HG03025 (cell line): ENCODE measurements around the gene BCL11B.

Source experiments
- ATAC-seq: cut with Tn5 transposase; IDR thresholded peaks from one replicate; pipeline ENCODE4 v1.9.1; 2021; ENCODE audit warnings: mild to moderate bottlenecking, moderate library complexity; ENCODE audit not compliant: unreplicated experiment, low FRiP score

Gene BCL11B

DNA sequence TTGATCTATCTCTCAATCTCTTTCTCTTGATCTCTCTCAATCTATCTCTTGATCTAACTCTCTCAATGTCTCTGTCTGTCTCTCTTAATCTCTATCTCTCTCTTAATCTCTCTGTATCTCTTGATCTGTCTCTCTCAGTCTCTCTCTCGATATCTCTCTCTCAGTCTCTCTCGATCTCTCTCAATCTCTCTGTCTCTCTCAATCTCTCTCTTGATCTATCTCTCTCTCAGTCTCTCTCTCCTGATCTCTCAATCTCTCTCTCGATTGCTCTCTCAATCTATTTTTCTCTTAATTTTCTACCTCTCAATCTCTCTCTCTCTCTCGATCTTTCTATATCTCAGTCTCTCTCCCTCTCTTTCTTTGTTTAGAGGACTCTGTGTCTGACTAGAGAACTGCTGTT, 126.7 kb downstream of the BCL11B start:
- no peak for ATAC-seq

DNA sequence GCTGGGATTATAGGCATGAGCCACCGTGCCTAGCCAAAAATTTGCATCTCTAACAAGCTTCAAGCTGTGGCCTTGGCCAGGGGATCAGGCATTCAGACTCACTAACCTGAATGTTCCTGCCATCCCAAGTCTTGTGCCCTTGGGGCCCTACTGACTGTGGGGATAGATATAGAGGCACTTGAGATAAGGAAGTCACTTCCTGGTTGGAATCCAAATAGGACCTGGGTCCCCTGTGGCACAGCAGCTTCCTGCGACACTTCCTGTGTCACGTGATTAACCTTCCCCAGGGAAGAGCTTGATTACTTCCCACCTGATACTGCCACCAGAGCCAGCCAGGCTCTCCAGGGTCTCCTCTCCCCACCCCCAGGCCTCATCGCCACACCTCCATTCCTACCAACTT, 128.2 kb downstream of the BCL11B start:
- ATAC-seq = no peak

DNA sequence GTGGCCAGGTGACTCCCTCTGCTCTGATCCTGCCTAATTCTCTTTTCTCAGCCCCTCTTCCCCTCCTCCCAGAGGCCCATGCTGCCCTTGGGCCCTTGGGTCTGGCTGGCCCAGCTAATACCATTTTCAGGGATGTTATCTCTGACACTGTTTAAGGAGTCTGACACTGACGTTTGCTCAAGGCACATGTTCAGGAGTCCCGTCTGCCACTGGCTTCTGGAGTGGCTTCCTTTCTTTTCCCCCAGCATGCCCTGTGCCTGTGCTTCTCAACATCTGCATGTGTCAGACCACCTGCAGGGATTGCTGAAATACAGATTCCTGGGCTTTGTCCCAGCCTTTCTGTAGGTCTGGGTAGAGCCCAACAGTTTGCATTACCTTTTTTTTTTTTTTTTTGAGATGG, 128.9 kb downstream of the BCL11B start:
- no peak for ATAC-seq

DNA sequence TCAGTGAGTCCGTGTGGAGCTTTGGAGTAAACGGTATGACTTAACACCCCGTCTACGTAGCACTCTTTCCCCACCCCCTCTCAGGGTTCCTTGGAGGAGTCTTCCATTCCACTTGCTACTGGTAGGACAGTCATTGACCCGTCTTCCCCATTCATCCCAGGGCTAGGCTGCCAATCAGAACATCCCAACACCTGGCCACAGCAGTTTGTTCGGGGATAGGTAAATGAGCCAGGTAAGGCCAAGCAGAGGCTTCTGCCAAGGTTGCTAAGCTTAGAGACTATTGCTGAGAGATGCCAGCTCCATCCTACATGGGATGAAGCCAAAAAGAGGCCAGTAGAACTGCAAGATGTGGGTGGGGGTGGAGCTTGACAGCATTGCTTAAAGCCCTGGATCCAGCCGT, 130.8 kb downstream of the BCL11B start:
- no peak for ATAC-seq

DNA sequence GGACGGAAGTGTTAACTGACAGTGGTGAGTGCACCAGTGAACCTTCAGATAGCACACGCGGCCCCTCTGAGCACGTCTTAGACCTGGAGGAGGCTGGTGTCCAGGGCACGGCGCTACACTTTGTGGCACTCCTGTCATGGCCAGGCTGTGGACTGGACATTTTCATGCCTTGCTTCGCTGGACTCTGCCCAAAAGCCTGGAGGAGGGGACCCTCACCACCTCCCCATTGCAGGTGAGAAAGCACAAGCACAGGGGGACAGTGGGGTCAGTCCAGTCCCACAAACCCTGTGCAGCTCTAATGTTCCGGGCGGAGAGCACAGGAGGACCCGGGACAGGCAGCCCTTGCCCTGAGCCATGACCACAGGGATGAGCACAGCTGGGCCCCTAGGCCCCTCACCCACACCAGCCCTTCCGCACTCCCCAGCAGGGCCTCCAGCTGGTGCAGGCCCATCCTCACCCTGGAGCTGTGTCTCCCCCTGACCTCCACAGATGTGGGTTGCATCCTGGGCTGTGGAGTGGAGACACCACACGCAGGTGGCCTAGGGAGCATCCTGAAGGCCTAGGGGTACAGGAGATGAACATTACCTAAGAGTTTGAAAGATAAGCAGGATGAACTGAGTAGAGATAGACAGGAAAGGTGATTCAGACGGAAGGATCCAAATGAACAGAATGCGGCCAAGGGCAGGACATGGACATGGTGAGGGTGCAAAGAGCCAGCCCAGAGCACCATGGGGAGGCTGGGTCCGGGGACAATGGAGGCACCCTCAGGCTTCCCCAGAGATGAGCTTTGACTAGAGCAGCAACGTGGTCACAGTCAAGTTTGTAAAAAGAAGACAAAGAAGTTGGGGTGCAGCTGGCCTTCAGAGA, 132.8 kb downstream of the BCL11B start:
- ATAC-seq = no peak

DNA sequence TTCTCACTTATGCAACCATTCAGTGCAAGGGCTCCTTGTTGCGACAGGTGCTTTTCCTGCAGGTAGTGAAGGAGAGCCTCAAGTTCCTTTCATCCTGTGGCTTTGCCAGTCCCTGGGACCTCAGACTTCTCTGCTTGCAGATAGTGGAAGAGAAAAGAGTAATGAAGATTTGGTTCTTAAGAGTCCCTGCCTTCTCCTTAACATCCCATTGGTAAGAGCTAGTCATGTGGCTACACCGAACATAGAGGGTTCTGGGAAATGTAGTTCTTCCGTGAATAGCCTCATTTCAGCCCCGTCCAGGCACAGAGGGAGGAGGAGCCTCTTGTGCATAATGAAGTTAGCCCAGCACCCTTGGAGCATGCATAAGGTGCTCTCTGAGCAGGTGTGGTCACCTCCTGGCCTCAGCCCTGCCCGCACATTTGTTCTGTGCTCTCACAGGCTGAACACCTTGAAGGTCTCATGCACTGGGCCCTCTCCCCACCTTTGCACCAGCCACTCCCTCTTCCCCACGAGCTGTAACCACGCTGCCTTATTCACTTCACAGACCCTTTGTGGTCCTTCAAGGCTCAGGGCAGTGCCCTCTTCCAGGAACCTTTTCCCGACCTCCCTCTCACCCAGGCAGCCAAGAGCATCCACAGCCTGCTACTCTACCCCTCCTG, 134.0 kb downstream of the BCL11B start:
- ATAC-seq = no peak

DNA sequence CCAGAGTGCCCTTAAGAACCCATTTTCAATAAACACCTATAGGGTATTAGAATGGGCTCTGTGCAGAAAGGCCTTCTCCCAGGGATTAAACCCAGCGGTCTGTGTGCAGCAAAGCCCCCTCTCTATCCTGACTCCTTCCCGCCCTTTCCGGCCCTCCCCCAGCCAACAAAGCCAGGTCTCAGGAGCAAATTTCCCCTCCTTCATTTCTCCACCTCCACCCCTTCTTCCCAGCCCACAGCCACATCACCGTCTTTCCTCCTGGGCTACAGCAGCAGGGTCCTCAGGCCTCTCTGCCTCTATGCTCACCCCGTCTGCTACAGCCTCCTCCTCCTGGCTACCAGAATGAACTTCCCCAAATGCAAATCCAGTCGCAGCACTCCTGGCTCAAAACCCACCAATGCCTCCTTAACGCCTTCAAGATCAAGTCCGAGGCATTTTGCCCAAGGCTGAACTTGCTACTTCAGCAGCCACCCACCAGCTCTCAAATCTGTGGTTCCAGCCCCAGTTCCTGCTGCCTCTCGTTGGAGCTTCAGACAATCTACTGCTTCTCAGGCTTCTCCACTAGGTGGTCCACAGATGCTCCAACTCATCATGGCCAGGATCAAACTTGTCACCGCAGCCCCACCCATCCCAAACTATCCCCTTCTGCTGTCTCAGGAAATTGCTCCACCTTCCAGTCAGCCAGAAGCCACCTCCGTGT, 134.8 kb downstream of the BCL11B start:
- no peak for ATAC-seq

DNA sequence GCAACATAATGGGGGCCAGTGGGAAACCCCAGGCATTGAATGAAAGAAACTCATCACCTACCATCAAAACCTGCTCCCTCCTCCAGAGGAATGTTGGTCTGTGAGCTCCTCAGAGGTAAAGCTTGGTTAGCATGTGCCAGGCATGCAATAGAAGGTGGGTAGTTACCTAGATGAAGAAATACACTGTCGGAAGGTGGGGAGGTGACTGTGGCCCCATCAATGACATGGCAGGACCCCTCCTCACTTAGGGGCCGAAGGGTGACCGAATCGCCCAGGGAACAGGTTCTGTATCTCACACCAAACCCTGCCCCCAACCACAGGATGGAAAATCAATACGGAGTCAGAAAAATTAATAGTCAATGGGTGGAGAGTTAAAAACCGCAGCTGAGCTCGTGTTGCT, 135.6 kb downstream of the BCL11B start:
- ATAC-seq = no peak

DNA sequence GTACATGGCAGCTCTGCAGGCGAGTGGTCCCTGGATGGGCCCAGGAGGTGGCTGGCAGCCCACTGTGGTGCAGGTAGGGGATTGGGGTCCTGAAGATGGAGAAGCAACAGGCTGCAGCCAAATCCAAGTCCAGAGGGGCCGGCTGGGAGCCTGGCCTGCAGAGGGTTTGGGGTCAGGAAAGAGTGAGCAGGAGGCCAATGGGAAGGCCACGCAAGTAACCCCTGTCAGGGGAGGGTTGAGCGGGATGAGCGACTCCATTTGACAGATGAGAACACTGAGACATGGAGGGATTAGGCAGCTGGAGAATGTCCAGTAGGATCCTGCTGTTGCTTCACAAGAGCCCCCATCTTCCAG, 136.0 kb downstream of the BCL11B start:
- no peak for ATAC-seq

DNA sequence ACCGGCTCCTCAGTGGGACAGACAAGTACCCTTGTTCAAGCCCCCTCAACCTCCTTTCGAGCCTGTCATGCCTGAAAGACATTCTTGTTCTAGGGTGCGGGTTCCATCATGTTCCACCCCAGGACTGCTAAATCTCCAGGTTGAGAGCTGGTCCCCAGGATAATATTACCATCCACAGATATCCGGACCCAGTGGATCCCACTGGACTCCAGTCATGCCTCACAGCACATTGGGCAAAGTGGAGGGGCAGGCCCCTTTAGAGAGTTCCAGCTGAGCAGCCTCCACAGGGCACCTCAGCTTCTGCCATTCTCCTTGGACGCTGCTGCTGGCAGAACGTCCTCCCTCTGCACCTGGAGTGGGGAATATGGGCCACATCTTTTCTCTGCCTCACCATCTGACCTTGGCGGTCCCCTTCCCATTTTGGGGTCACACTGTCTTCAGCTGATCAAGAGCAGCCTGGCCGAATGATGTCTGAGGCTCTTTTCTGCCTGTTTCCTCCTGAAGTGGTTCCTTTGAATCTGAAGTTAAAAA, 137.4 kb downstream of the BCL11B start:
- ATAC-seq = no peak

DNA sequence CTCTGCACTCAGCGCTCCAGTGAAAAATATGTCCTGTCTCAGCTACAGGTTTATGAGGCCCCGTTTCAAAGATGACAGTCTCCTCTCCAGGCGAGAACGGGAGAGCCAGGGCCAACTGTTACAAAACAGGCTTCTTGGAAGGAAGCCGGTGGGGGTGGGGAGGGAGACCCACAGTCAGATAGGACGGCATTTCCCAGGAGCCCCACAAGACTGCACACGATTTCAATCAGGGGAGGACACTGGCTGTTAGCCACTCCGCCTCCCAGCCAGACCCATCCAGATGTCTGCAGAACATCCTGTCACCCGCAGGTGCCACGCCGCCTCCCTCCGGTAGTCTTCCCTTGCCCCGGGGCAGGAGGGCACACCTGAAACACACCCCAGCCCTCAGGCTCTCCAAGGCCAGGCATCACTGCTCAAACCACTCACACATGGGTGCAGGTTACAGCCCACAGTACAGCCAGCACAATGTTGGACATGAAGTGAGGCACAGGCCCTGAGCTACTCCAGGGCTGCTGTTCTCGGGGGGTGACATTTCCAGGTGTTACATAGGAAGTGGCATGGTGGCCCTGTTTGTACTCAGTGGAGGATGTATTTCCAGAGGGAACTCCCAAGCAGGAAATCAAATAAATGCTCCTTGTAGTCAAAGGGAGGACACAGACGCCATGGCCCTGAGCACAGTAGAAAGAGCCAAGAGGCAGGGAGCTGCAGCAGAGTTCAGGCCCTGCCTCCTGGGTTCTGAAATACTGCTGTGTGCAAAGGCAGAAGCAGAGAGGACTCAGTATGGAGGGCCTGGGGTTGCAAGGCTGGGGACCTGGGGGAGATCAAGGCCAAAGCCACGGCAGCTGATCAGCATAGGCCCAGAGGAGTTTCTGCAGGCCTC, 138.1 kb downstream of the BCL11B start:
- ATAC-seq = no peak

DNA sequence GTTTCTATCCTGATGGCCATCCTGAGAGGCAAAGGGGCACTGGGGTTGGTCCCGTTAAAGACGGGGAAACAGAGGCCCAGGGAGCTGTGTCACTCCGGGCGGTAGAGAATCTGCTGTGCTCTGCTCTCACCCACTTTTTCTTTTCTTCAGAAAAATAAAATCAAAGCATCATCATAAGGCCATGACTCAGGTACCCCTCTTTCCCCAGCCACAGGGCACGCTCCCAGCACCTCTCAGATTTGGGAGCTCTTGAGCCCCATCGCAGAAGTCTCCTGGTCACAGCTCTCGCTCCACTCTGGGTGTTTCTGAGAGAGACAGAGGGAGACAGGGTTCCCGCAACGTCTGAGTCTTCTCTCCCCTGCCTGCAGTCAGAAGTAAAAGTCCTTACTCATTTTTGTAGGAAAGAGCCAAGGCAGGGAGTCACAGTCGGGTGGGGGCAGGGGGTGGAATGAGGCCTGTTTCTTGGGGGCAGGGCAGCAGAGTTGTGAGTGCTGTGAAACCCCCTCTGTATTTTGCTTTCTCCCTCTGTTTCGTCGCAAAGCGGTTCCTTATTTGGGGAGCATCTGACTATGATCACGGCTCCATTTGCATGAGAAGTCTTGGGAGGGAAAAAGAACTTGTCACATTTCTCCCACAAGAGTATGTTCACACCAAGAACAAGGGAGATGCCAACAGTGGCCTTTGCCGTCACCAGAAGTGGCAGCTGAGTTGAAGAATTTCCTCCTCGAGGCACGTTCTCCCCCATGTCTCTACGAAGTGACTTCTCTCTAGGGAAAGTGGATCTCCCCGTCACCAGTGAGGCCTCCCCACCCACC, 139.0 kb downstream of the BCL11B start:
- ATAC-seq = no peak

DNA sequence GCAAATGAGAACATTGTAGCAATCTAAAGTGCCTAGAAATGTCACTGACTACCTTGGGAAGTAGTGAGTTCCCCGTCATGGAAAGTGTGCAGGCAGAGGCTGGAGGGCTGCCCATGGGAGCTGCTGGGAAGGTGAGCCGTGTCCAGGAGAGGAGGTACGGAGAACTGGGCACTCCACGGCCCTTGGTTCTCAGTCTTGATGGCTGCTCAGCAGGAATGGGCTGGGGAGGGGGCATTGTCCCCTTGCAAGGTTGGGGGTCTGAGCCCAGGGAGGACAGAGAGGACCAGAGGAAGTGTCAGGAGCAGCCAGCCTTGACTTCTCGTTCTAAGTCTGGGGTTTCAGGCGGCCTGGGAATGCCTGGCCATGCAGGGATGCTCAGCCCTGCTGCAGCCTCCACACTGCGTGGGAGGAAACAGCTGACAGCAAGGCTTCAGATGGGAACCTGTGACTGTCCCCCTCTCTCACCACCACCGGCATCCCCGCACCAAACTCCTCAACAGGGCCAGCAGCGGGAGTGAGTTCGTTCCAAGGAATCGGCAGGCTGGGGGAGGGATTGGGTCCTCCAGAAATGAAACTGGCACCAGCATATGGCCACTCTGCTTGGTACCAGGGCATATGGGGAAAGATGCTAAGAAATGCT, 140.2 kb downstream of the BCL11B start:
- ATAC-seq = no peak

DNA sequence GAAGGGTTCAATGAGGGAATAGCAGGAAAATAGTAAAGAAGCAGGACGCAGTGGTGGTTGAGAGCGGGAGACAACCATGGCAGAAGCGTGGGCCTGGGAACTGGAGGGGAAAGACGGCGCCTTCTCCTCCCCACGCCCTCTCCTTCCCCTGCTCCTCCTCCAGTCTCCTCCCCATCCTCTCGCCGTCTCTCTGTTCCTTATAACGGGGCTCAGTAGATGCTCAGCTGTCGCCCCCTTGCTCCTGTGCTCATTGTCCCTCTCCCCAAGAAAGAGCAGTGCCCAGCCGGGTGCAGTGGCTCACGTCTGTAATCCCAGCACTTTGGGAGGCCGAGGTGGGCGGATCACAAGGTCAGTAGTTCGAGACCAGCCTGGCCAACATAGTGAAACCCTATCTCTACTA, 142.0 kb downstream of the BCL11B start:
- ATAC-seq = no peak

DNA sequence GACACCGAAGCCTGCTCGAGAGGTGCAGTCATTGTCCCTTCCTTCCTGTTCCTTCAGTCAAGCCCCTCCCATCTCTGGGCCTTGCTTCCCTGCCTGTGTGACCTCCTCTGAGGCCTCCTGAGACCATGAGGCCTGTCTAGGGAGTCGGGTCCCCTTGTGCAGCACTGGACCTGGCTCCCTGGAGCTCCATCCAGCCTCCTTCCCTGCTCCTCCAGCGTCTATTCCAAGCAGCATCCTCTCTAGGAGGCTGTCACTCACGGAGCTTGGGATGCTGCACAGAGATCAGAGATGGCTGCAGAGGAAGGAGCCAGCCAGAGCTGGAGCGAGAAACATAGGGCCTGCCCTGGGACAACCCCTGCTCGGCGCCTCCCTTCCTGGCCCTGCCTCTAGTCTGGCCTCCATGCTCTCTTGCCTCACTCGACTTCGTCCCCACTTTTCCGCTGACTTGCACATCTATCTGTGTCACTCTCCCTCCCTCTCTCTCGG, 142.7 kb downstream of the BCL11B start:
- no peak for ATAC-seq

DNA sequence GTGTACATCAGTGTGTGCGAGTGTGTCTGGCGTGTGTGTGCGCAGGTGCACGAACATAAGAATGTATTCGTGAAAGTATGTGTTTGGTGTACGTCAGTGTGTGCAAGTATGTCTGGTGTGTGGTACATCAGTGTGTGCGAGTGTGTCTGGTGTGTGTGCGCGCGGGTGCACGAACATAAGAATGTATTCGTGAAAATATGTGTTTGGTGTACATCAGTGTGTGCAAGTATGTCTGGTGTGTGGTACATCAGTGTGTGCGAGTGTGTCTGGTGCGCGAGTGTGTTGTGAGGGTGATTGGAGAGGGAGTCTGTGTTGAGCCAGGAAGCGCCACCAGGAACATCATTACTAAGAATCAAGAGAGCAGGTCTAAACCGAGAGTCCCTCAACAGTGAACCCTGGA, 143.8 kb downstream of the BCL11B start:
- no peak for ATAC-seq

DNA sequence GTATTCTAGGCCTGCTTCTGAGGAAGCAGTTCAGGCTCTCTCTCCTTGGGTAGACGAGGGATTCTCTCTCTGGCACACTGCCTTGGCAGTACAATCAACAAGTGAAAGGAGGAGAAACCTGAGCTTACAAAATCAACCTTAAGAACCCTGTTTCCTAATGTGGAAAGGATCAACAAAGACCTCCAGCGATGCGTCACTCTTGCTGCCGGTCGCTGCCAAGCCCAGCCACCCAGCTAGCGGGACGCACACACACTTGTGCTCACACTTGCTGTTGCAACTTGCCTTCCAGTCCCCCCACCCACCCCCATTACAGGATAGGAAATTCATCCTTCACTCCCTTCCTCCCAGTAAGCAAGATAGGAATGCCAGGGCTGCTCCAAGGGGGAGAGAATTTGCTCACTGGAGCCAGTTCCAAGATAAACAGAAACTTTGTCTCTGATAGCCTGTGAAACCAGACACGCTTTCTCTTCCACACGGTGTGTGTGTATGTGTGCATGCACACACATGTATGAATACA, 144.3 kb downstream of the BCL11B start:
- no peak for ATAC-seq

DNA sequence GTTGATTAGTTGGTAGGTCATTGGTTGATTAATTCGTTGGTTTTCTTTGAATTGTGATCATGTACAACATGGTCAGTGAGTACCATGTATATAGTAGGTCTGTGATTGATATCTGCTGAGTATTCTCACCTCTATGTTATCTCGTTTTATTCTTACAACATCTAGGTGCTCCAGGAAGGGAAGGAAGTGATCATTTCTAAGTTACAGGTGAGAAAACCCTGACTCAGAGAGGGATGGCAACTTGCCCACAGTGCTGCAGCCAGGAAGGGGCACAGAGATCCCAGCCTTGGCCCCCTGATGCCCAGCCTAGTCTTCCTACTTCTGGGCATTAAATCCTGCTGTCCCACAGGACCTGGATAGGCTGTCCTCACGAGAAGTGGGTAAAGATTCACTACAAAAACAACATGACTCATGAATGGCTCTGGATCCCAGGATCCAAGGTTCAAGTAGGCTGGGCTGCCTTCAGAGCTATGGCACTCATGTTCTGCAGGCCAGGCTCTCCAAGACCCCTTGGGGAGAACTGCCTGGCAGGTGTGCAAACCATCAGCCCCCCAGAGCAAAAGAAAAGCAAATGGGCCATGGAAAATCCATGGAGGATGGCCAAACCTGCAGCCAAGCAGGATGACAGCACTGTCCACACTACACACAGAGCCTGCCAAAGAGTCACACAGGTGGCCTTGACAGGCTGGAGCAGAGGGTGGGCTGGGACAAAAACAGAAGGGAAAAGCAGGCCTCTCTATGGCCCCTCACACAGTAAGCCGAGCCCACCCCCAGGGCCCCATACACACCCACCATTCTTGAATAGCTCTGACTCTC, 146.2 kb downstream of the BCL11B start:
- no peak for ATAC-seq
